Measurements from ENCODE around the gene MMP11.

The MMP11 gene

DNA sequence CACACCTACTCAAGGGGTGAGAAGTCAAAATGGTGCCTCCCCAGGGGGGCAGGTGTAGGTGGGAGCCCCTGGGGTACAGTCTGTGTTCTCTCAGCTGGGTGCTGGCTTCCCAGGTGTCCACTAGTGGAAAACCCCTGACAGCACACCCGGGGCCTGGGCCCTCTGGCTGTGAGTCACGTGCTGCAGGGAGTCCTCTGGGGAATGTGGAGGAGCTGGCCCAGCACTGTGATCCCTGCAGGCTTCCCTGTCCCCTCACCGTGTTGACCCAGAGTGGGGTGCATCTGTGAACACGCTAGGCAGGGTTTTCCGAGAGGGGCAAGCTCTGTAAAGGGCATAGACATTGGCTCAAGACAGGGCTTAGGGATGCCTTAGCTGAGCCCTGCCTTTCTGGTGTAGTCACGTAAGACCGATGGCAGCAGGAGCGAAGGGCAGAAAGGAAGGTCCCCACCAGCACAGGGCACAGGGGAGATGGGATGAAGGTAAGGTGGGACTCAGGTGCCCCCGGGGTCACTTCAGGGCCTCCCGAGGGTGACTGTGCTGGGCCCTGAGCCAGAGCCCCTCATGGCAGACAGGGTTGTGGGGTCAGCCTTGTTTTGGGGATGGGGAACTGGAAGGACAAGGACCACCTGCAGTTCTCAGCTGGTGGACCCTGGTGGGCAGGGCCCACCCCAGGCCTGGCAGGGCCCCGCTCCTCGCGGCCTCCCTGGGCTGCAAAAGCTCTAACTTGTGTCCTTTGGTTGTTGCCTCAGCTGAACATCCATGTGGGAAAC is 52.0 kb downstream of the MMP11 start:
- DNase-seq (ENCODE audit: low read depth in 1 of 2, low spot score in 1 of 2) = no peak
- no peak for TF ChIP-seq GABPA (IDR thresholded peaks at IDR 0.05; ENCODE audit: low read depth)
- no peak for TF ChIP-seq REST (IDR thresholded peaks at IDR 0.05; ENCODE audit: insufficient replicate concordance, low read depth)
- no peak for TF ChIP-seq SPI1 (IDR thresholded peaks at IDR 0.05; ENCODE audit: borderline replicate concordance, low read depth)
- TF ChIP-seq CTCF (IDR thresholded peaks at IDR 0.05; ENCODE audit: insufficient read depth, low read length) = no peak
- 0 out of 2 replicates have a peak, but pooled peaks have one; percentile 15 for TF ChIP-seq POLR2AphosphoS5 (IDR thresholded peaks at IDR 0.05; ENCODE audit: low read depth)
- Histone ChIP-seq H3K27me3 (ENCODE audit: insufficient read depth, poor library complexity, severe bottlenecking) (no peaks in the 10 kb centered on the region), H3K4me3 (replicated peaks; ENCODE audit: insufficient read depth, low read length) (no peak overlapping the region), H3K27ac (replicated peaks) (no peak overlapping the region)

- Histone ChIP-seq H3K27me3 (ENCODE audit: insufficient read depth, poor library complexity, severe bottlenecking) (no peaks in the 10 kb centered on the region), H3K4me3 (replicated peaks; ENCODE audit: insufficient read depth, low read length) (no peak overlapping the region), H3K27ac (replicated peaks) (no peak overlapping the region)
- TF ChIP-seq POLR2AphosphoS5 (IDR thresholded peaks at IDR 0.05; ENCODE audit: low read depth) (no peak), SPI1 (IDR thresholded peaks at IDR 0.05; ENCODE audit: borderline replicate concordance, low read depth) (no peak), CTCF (IDR thresholded peaks at IDR 0.05; ENCODE audit: insufficient read depth, low read length) (no peak), GABPA (IDR thresholded peaks at IDR 0.05; ENCODE audit: low read depth) (no peak), REST (IDR thresholded peaks at IDR 0.05; ENCODE audit: insufficient replicate concordance, low read depth) (no peak)
- no peak for DNase-seq (ENCODE audit: low read depth in 1 of 2, low spot score in 1 of 2)
Measured at GRCh38 chr22:23825246-23825905, 52.7 kb downstream of the MMP11 start.

- no peak overlapping the region for H3K4me3 ChIP-seq (replicated peaks; ENCODE audit: insufficient read depth, low read length)
- TF ChIP-seq REST (IDR thresholded peaks at IDR 0.05; ENCODE audit: insufficient replicate concordance, low read depth) = no peak
- TF ChIP-seq POLR2AphosphoS5 (IDR thresholded peaks at IDR 0.05; ENCODE audit: low read depth) = no peak
- no peak for TF ChIP-seq SPI1 (IDR thresholded peaks at IDR 0.05; ENCODE audit: borderline replicate concordance, low read depth)
- TF ChIP-seq CTCF (IDR thresholded peaks at IDR 0.05; ENCODE audit: insufficient read depth, low read length) = no peak
- TF ChIP-seq GABPA (IDR thresholded peaks at IDR 0.05; ENCODE audit: low read depth) = no peak
- no peak overlapping the region for H3K27ac ChIP-seq (replicated peaks)
- H3K27me3 ChIP-seq (ENCODE audit: insufficient read depth, poor library complexity, severe bottlenecking) = no peaks in the 10 kb centered on the region
- DNase-seq (ENCODE audit: low read depth in 1 of 2, low spot score in 1 of 2) = no peak
Measured at GRCh38 chr22:23826510-23827350, 54.1 kb downstream of the MMP11 start.

All from HL-60 (cell line).